Activated CD8-positive, alpha-beta memory T cell treated with anti-CD3 and anti-CD28 coated beads, Interleukin-2, amount 50 U/mL, for 48 hours (primary cell): ENCODE measurements around the gene GMDS.

ENCODE experiments used
- DNase-seq: peaks from one replicate; pipeline ENCODE4 v3.0.0-alpha.2; 2020

GMDS gene

DNA sequence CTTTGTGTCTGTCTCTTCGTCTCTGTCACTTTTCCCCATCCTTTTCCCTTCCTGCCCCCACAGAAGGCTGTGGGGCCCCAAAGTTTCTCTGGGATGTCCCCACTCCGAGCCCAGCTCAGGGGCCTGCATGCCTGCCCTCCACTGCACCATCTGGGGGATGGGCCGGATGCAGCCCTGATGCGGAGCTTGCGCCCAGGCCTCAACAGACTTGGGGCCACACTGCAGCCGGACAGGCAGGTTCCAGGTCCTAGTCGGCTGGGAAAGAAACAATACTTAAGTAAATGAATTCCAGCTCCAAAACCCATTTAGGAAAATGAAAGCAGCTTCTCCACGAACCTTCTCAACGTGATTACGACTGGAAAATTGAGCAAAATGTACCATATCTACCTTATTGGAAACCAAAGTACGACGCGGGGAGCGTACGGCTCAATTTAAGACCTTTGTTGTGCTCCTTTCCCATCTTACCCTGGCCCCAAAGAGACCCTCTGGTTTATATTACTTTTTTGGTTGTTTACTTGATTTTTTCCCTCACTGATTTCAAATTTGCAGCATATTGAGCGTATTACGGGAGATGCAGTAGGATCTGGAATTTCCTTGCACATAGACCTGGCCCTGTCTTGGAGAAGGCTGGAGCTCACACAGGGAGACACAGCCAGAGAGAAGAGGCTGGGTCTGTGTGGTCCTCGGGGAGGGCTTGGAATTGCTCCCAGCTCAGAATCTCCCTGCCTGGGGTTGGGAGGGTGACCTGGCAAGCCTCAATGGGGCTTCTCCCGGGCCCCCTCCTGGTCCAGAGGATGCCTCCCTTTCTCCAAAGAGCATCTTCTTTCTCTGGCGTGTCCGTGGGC lies 627.7 kb downstream of the GMDS start:
- DNase-seq = no peak

- DNase-seq = no peak
These were observed 628.5 kb downstream of the GMDS start for GRCh38 chr6:1616701-1617463.

GRCh38 chr6:1615853-1616420 lies 629.5 kb downstream of the GMDS start:
- no peak for DNase-seq

- no peak for DNase-seq
These were observed 630.1 kb downstream of the GMDS start for GRCh38 chr6:1615151-1615852.

DNA sequence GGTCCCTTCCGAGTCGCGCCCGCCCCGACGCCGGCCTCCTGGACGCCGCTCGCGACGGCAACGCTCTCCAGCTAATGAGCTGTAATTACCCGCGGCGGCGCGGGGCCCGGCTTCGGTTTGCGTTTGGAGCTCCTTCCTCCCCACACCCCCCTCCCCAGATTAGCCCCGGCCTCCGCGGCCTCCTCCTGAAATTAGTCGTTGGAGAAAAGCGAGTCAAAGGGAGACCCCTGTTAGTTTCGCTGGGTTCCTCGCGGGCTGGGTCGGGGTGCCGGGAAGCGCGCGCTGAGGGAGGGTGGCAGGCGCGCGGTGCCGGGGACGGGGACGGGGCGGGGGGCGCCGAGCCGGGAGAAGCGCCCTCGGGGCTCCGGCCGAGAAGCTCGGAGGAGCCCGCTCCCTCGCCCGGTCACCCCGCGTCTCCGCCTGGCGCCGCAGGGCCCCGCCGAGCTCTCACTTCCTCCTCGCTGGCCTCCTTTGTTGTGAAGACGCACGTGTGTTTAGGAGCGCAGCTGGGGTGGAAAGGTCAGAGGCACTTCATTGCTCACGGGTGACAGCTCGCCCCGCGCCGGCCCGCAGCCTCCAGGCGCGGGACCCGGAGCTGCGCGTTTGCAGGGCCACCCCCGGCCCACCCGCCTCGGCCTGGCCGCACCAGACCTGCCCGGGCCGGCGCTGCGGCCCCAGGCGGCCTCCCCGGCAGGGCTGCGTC lies 630.8 kb downstream of the GMDS start:
- DNase-seq = no peak

GRCh38 chr6:1613688-1614447 lies 631.5 kb downstream of the GMDS start:
- no peak for DNase-seq

GRCh38 chr6:1613346-1613687 lies 632.1 kb downstream of the GMDS start:
- DNase-seq = no peak

DNA sequence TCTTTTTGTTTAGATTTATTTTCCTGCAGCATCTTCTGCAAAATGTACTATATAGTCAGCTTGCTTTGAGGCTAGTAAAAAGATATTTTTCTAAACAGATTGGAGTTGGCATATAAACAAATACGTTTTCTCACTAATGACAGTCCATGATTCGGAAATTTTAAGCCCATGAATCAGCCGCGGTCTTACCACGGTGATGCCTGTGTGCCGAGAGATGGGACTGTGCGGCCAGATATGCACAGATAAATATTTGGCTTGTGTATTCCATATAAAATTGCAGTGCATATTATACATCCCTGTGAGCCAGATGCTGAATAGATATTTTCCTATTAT lies 632.5 kb downstream of the GMDS start:
- DNase-seq = no peak

DNA sequence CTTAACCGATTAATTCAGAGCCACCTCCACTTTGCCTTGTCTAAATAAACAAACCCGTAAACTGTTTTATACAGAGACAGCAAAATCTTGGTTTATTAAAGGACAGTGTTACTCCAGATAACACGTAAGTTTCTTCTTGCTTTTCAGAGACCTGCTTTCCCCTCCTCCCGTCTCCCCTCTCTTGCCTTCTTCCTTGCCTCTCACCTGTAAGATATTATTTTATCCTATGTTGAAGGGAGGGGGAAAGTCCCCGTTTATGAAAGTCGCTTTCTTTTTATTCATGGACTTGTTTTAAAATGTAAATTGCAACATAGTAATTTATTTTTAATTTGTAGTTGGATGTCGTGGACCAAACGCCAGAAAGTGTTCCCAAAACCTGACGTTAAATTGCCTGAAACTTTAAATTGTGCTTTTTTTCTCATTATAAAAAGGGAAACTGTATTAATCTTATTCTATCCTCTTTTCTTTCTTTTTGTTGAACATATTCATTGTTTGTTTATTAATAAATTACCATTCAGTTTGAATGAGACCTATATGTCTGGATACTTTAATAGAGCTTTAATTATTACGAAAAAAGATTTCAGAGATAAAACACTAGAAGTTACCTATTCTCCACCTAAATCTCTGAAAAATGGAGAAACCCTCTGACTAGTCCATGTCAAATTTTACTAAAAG lies 633.0 kb downstream of the GMDS start:
- DNase-seq = no peak

GRCh38 chr6:1611572-1612298 lies 633.7 kb downstream of the GMDS start:
- DNase-seq = no peak

GRCh38 chr6:1611322-1611571 lies 634.2 kb downstream of the GMDS start:
- no peak for DNase-seq

- no peak for DNase-seq
These were observed 634.7 kb downstream of the GMDS start for GRCh38 chr6:1610497-1611321.

DNA sequence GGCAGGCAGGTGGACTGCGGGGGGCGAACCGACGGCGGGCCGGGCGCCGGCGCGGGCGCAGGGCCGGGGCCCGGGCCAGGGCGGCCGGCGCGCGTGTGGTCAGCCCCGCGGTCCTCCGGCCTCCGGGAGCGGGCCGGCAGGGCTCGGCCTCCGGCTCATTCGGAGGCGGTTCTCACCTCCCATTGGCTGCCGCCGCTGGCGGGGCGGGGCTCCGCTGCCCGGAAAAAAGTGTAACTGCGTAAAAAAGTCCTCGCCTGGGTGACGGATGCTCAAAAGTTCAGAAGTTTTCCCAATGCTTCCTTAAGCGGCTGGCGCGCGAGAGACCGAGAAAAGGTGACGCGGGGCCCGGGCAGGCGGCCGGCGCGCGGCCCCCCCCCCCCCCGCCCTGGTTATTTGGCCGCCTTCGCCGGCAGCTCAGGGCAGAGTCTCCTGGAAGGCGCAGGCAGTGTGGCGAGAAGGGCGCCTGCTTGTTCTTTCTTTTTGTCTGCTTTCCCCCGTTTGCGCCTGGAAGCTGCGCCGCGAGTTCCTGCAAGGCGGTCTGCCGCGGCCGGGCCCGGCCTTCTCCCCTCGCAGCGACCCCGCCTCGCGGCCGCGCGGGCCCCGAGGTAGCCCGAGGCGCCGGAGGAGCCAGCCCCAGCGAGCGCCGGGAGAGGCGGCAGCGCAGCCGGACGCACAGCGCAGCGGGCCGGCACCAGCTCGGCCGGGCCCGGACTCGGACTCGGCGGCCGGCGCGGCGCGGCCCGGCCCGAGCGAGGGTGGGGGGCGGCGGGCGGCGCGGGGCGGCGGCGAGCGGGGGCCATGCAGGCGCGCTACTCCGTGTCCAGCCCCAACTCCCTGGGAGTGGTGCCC lies 635.5 kb downstream of the GMDS start, which contains the start of gene FOXC1:
Gene FOXC1, plus strand, starts transcription at position 268 of the 849 bp plus-strand sequence. Its CDS starts 531 bp downstream, at position 799.
- DNase-seq = peak; percentile 74

DNA sequence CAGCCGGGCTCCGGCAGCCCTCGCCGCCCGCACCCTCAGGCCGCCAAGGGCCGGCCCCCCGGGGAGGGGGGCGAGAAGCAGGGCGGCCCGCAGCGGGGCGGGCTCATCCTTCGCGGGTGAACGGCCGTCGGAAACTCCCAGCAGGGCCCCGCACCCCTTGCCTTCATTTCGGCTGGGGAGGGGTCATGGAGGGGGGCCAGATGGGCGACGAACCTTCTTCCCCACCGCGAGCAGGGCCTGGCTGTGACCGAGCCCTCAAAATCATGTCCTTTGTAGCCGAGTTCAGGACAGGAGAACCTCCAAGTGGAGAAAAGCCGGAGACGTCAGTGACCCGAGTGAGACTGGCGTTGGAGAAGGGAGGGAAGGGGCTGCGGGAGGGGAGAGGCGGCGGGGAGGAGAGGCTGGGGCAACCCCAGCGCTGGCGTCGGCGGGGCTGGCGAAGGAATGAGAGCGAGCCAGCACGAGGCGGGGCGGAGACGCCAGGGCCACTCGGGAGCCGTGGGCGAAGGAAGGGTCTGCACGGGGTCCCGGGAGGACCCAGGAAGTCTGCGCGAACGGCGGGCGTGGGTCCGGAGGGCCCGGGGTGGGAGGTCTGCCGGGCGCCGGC lies 636.3 kb downstream of the GMDS start:
- no peak for DNase-seq

- no peak for DNase-seq
These were observed 637.0 kb downstream of the GMDS start for GRCh38 chr6:1608222-1609040.

DNA sequence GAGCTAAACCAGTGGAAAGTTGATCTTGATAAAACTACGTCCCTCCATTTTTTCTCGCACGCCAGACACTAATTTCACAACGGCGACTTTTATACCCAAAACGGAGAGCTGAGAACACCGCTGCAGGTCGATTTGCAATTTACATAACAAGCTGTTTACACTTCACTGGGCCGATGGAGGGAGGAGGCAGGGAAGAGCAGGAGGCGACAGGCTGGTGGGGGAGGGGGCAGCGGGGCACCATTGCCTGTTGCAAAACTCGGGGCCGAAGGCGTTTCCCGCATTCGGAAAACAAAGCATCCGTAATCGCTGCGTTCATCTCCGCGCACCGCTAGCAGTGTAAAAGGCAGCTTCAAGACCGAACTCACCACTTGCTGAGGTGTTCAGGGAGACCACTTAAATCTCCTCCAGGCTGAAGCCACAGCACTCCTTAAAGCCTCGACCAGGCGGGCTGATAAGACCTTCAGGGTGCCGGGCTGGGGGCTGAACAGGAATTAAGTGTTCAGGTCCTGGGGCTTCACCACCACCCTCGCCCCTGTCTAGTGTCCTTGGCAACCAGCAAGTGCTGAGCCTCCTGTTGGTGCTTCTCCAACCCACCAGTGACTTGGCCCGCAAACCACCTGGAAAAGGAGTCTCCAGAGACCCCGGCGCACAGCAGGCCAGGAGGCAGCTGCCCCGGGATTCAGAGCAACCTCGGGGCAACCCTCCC lies 637.7 kb downstream of the GMDS start:
- DNase-seq = no peak
